Non-pigmented ciliary epithelial cell (primary cell): ENCODE measurements around the gene RAB40C.

Experiments
- DNase-seq: peaks from one replicate; pipeline ENCODE4 v3.0.0-alpha.2; 2010; ENCODE audit warnings: low read depth

RAB40C gene

GRCh38 chr16:668519-669171, 78.8 kb downstream of the RAB40C start:
- no peak for DNase-seq

GRCh38 chr16:669666-670065, 79.8 kb downstream of the RAB40C start:
- DNase-seq: no peak

GRCh38 chr16:670485-671352, 80.9 kb downstream of the RAB40C start:
- DNase-seq: no peak

- no peak for DNase-seq
These were observed 81.7 kb downstream of the RAB40C start for GRCh38 chr16:671353-672131.

- no peak for DNase-seq
These were observed 82.5 kb downstream of the RAB40C start for GRCh38 chr16:672371-672770.

- DNase-seq: no peak
These were observed 83.0 kb downstream of the RAB40C start for GRCh38 chr16:672851-673250.

- no peak for DNase-seq
These were observed 83.6 kb downstream of the RAB40C start for GRCh38 chr16:673399-673991.

- no peak for DNase-seq
These were observed 84.5 kb downstream of the RAB40C start for GRCh38 chr16:674214-674881.

- no peak for DNase-seq
These were observed 85.4 kb downstream of the RAB40C start, which contains the start of gene RHBDL1 for GRCh38 chr16:674968-675883. Gene RHBDL1, plus strand, starts transcription at chr16:675671. Its CDS starts 120 bp downstream, at chr16:675791.

- DNase-seq: no peak
These were observed 86.2 kb downstream of the RAB40C start for GRCh38 chr16:675884-676564.

GRCh38 chr16:676565-676902, 86.7 kb downstream of the RAB40C start:
- DNase-seq: no peak

GRCh38 chr16:676913-677312, 87.0 kb downstream of the RAB40C start:
- no peak for DNase-seq

GRCh38 chr16:677316-678190, 87.7 kb downstream of the RAB40C start:
- DNase-seq: no peak

- DNase-seq: no peak
These were observed 88.5 kb downstream of the RAB40C start for GRCh38 chr16:678209-678857.
